Measurements from ENCODE around the gene GHITM.

GHITM gene

GRCh38 chr10:84185526-84186175 lies 46.3 kb downstream of the GHITM start:
- H3K4me1 Mint-ChIP-seq: peaks cover 5% of the 10 kb centered on the region
- H3K4me3 Mint-ChIP-seq: no peak overlapping the region
- H3K36me3 Mint-ChIP-seq (ENCODE audit: insufficient read depth): no peaks in the 10 kb centered on the region
- no peaks in the 10 kb centered on the region for H3K9me3 Mint-ChIP-seq
- H3K27ac Mint-ChIP-seq (ENCODE audit: low read depth): no peak overlapping the region
- ATAC-seq (replicated peaks; ENCODE audit: extremely low read depth, poor library complexity, severe bottlenecking) (no peak), DNase-seq (ENCODE audit: low spot score in 2 of 2) (no peak)
- H3K27me3 Mint-ChIP-seq: no peaks in the 10 kb centered on the region

DNA sequence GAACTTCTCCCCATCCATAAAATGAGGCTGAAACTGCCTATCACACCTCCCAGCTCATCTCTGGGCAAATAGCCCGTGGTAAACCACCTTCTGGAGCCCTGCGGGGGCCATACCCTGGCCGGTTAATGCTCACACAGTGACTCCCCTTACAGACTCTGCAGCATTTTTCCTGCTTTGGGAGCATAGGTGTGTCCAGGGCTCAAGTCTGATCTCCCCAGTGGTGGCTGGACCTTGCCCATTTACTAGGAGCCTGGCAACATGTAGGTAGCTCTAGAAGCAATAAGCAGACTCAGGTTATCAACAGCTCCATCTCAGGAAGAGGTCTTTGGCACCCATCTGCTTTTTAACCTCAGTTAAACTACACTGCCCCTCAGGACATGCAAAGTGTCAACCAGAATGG lies 49.5 kb downstream of the GHITM start:
- no peak overlapping the region for H3K4me3 Mint-ChIP-seq
- H3K36me3 Mint-ChIP-seq (ENCODE audit: insufficient read depth): no peaks in the 10 kb centered on the region
- H3K27me3 Mint-ChIP-seq: no peaks in the 10 kb centered on the region
- H3K27ac Mint-ChIP-seq (ENCODE audit: low read depth): no peak overlapping the region
- no peaks in the 10 kb centered on the region for H3K9me3 Mint-ChIP-seq
- no peak for DNase-seq (ENCODE audit: low spot score in 2 of 2)
- ATAC-seq (replicated peaks; ENCODE audit: extremely low read depth, poor library complexity, severe bottlenecking): no peak
- H3K4me1 Mint-ChIP-seq: peaks cover 14% of the 10 kb centered on the region

GRCh38 chr10:84190621-84191020 lies 51.3 kb downstream of the GHITM start:
- no peak for DNase-seq (ENCODE audit: low spot score in 2 of 2)
- Mint-ChIP-seq H3K9me3 (no peaks in the 10 kb centered on the region), H3K4me3 (no peak overlapping the region), H3K4me1 (peaks cover 8% of the 10 kb centered on the region), H3K36me3 (ENCODE audit: insufficient read depth) (no peaks in the 10 kb centered on the region), H3K27me3 (no peaks in the 10 kb centered on the region), H3K27ac (ENCODE audit: low read depth) (no peak overlapping the region)
- no peak for ATAC-seq (replicated peaks; ENCODE audit: extremely low read depth, poor library complexity, severe bottlenecking)

- peak; percentile 72 for ATAC-seq (replicated peaks; ENCODE audit: extremely low read depth, poor library complexity, severe bottlenecking)
- no peaks in the 10 kb centered on the region for H3K36me3 Mint-ChIP-seq (ENCODE audit: insufficient read depth)
- no peak overlapping the region for H3K27ac Mint-ChIP-seq (ENCODE audit: low read depth)
Measured at GRCh38 chr10:84191106-84191505, 51.8 kb downstream of the GHITM start.

DNA sequence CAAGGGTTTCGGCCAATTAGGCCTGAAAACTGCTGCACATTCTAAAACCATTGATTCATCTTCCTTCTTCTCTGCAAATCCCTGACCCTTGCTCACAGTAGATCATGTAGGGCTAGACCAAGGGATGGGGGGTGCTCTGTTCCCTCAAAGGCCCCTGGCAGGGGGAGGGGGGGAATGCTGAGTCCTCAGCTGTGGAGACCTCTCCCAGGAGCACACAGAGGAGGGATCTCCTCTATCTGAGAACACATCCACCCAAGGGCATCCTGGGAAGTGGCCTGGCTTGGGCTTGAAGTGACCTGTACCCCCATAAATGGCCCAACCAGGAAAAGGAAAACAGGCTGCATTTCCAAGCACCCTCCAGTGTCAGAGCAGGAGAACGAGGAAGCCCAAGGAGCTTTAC lies 54.0 kb downstream of the GHITM start:
- Mint-ChIP-seq H3K4me1 (peaks cover 8% of the 10 kb centered on the region), H3K27ac (ENCODE audit: low read depth) (no peak overlapping the region), H3K4me3 (peak overlapping the region; percentile 73), H3K9me3 (no peaks in the 10 kb centered on the region), H3K27me3 (peaks cover 7% of the 10 kb centered on the region), H3K36me3 (ENCODE audit: insufficient read depth) (peaks cover 3% of the 10 kb centered on the region)
- DNase-seq (ENCODE audit: low spot score in 2 of 2) (no peak), ATAC-seq (replicated peaks; ENCODE audit: extremely low read depth, poor library complexity, severe bottlenecking) (no peak)

More at GRCh38 chr10:84191106-84191505, 51.8 kb downstream of the GHITM start:
- H3K4me3 Mint-ChIP-seq: no peak overlapping the region
- no peaks in the 10 kb centered on the region for H3K9me3 Mint-ChIP-seq
- peaks cover 8% of the 10 kb centered on the region for H3K4me1 Mint-ChIP-seq
- H3K27me3 Mint-ChIP-seq: peaks cover 2% of the 10 kb centered on the region
- no peak for DNase-seq (ENCODE audit: low spot score in 2 of 2)

GRCh38 chr10:84193846-84194423 lies 54.6 kb downstream of the GHITM start:
- ATAC-seq (replicated peaks; ENCODE audit: extremely low read depth, poor library complexity, severe bottlenecking) (no peak), DNase-seq (ENCODE audit: low spot score in 2 of 2) (no peak)
- Mint-ChIP-seq H3K27ac (ENCODE audit: low read depth) (no peak overlapping the region), H3K4me3 (peak overlapping the region; percentile 73), H3K27me3 (peaks cover 7% of the 10 kb centered on the region), H3K4me1 (peaks cover 8% of the 10 kb centered on the region), H3K9me3 (no peaks in the 10 kb centered on the region), H3K36me3 (ENCODE audit: insufficient read depth) (peaks cover 3% of the 10 kb centered on the region)

- Mint-ChIP-seq H3K9me3 (no peaks in the 10 kb centered on the region), H3K27me3 (peaks cover 7% of the 10 kb centered on the region), H3K4me3 (peak within 1 kb of the TSS; percentile 73), H3K4me1 (peaks cover 8% of the 10 kb centered on the region), H3K36me3 (ENCODE audit: insufficient read depth) (peaks cover 3% of the 10 kb centered on the region), H3K27ac (ENCODE audit: low read depth) (no peak within 1 kb of the TSS)
- ATAC-seq (replicated peaks; ENCODE audit: extremely low read depth, poor library complexity, severe bottlenecking): peak; percentile 68
- DNase-seq (ENCODE audit: low spot score in 2 of 2): no peak
Measured at GRCh38 chr10:84194424-84195043, 55.2 kb downstream of the GHITM start, which contains the start of gene CDHR1. Gene CDHR1 (plus strand): TSS chr10:84194537. CDS start chr10:84194761, 224 bp downstream.

DNA sequence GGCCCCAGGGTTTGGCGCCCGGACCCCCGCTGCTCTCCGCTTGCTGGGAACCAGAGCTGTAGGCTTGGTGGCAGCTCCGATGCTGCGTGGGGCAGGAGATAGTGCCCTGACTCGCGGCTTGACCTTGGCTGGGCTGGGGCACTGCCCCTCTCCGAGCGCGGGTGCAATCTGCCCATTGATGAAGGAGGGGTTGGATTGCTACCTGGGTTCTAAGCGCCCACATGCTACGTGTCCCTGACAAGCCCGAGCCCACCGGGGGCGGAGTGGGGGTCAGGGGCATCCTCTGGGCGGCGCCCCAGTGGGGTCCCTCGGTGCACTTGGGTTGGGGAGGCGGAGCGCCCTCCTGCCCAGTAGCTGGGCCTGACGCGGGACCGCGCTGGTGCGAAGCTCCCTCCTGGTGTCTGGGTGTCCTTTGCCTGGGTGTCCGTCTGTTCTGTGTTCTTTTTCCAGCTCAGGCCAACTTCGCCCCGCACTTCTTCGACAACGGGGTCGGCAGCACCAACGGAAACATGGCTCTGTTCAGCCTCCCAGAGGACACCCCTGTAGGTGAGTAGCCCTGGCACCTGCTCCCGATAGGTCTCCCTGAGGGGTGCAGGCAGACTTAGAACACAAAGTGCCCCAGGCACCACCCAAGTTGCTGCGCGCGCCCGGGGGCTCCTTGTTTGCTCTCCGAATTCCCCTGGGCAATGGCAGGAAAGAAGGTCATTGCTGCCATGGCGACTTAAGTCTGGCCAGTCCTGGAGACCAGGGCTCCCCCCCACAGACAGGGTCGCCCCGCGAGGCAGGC lies 55.9 kb downstream of the GHITM start:
- H3K4me1 Mint-ChIP-seq: peaks cover 8% of the 10 kb centered on the region
- DNase-seq (ENCODE audit: low spot score in 2 of 2) (no peak), ATAC-seq (replicated peaks; ENCODE audit: extremely low read depth, poor library complexity, severe bottlenecking) (no peak)
- H3K36me3 Mint-ChIP-seq (ENCODE audit: insufficient read depth): peaks cover 3% of the 10 kb centered on the region
- no peak overlapping the region for H3K27ac Mint-ChIP-seq (ENCODE audit: low read depth)
- peaks cover 7% of the 10 kb centered on the region for H3K27me3 Mint-ChIP-seq
- H3K4me3 Mint-ChIP-seq: peak overlapping the region; percentile 73
- H3K9me3 Mint-ChIP-seq: no peaks in the 10 kb centered on the region

DNA sequence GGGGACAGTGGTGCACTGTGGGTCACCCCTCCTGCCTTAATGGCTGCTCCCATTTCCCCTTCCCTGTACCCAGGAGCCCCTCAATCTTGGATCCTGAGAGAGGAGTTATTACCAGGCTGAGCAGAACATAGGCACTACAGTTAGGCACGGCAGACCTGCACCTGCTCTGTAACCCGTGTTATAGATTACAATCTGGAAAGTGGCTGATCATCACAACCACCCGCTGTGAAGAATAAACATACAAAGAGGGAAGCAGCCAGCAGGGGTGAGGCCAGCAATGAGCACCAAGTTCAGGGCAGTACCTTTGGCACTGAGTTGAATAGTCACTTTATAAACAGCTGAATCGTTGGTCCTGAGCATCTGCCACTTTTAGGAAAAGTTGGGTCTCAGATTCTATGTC lies 56.8 kb downstream of the GHITM start:
- Mint-ChIP-seq H3K9me3 (no peaks in the 10 kb centered on the region), H3K4me1 (peaks cover 5% of the 10 kb centered on the region), H3K27me3 (peaks cover 7% of the 10 kb centered on the region), H3K36me3 (ENCODE audit: insufficient read depth) (peaks cover 3% of the 10 kb centered on the region), H3K4me3 (peak overlapping the region; percentile 73), H3K27ac (ENCODE audit: low read depth) (no peak overlapping the region)
- DNase-seq (ENCODE audit: low spot score in 2 of 2): no peak
- no peak for ATAC-seq (replicated peaks; ENCODE audit: extremely low read depth, poor library complexity, severe bottlenecking)

- Mint-ChIP-seq H3K9me3 (no peaks in the 10 kb centered on the region), H3K27ac (ENCODE audit: low read depth) (no peak overlapping the region), H3K4me3 (no peak overlapping the region), H3K4me1 (no peaks in the 10 kb centered on the region), H3K27me3 (peaks cover 7% of the 10 kb centered on the region), H3K36me3 (ENCODE audit: insufficient read depth) (peaks cover 3% of the 10 kb centered on the region)
- no peak for DNase-seq (ENCODE audit: low spot score in 2 of 2)
- ATAC-seq (replicated peaks; ENCODE audit: extremely low read depth, poor library complexity, severe bottlenecking): no peak
Measured at GRCh38 chr10:84196941-84197340, 57.6 kb downstream of the GHITM start.

DNA sequence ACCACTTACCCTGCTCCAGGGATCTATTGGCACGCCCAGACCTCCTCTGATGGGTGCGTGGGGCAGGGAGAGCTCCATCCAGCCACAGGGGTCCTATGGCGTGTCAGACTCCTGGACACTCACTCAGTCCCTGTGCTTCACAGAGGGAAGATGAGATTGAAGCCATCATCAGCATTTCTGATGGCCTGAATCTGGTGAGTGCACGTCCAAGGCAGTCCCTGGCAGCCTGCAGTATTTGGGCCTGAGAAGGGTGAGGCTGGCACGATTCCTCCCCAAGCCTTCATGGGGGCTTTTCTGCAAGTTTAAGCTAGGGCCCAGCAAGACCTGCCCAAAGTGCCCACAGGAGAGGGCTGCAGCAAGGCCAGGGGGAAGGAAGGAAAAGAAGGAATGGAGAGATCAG lies 58.3 kb downstream of the GHITM start:
- H3K27me3 Mint-ChIP-seq: peaks cover 7% of the 10 kb centered on the region
- ATAC-seq (replicated peaks; ENCODE audit: extremely low read depth, poor library complexity, severe bottlenecking) (no peak), DNase-seq (ENCODE audit: low spot score in 2 of 2) (no peak)
- no peaks in the 10 kb centered on the region for H3K4me1 Mint-ChIP-seq
- peaks cover 3% of the 10 kb centered on the region for H3K36me3 Mint-ChIP-seq (ENCODE audit: insufficient read depth)
- no peak overlapping the region for H3K27ac Mint-ChIP-seq (ENCODE audit: low read depth)
- H3K4me3 Mint-ChIP-seq: no peak overlapping the region
- H3K9me3 Mint-ChIP-seq: no peaks in the 10 kb centered on the region

DNA sequence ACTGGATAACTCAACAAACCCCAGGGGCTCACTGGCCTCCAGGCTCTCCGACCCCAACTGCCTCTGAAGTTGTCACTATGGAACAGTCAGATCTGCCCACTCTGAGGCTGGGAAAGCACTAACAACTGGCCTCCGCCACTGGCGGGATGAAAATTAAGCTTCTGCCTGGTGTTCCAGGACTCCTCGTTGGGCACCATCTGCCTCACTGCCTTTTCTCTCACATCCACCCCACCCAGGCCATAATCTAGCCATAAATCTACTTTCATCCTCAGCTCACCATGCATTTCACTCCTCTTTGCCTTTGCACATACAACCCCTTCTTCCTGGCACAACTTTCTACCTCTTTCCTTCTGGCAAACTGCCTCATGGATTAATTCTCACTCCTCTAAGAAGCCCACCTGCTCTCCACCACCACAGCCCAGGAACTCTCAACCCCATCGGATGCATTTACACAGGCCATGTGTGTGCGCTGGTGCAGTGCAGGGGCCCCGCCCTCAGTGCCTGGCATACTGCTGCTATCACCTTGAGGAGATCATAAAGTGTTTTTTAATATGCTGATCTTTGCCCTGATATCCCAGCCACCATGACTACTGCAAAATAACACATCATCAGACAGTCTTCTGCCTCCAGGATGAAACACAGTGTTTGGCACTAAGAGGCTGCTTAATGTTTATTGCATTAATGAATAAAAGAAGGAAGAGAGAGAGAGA lies 59.1 kb downstream of the GHITM start:
- Mint-ChIP-seq H3K36me3 (ENCODE audit: insufficient read depth) (peaks cover 3% of the 10 kb centered on the region), H3K4me3 (no peak overlapping the region), H3K4me1 (no peaks in the 10 kb centered on the region)

More for the DNA sequence above, 59.1 kb downstream of the GHITM start:
- no peak overlapping the region for H3K27ac Mint-ChIP-seq (ENCODE audit: low read depth)
- H3K27me3 Mint-ChIP-seq: peaks cover 7% of the 10 kb centered on the region
- no peak for DNase-seq (ENCODE audit: low spot score in 2 of 2)
- ATAC-seq (replicated peaks; ENCODE audit: extremely low read depth, poor library complexity, severe bottlenecking): no peak
- no peaks in the 10 kb centered on the region for H3K9me3 Mint-ChIP-seq

Measured in central memory CD8-positive, alpha-beta T cell (primary cell).